Mammary epithelial cell (primary cell): ENCODE results near the gene ACTN2.

ENCODE experiments used
- EZH2 ChIP-seq: IDR thresholded peaks from 2 replicates; pipeline ENCODE4 v1.6.1; 2012; ENCODE audit warnings: low read length, inconsistent platforms, borderline replicate concordance
- TF ChIP-seq, protein P1 (sequence below), 2 donors: IDR thresholded peaks in 1 of 2; conservative IDR thresholded peaks in 1 of 2; 2 replicates each; pipeline ENCODE4 v1.5.1; 2011 to 2012; ENCODE audit warnings: inconsistent platforms in 2 of 2, low read length in 2 of 2, mild to moderate bottlenecking in 2 of 2, control low read depth in 1 of 2, low read depth in 1 of 2; ENCODE audit not compliant: insufficient read depth in 1 of 2; ENCODE audit errors: extremely low read depth in 1 of 2

DNA sequence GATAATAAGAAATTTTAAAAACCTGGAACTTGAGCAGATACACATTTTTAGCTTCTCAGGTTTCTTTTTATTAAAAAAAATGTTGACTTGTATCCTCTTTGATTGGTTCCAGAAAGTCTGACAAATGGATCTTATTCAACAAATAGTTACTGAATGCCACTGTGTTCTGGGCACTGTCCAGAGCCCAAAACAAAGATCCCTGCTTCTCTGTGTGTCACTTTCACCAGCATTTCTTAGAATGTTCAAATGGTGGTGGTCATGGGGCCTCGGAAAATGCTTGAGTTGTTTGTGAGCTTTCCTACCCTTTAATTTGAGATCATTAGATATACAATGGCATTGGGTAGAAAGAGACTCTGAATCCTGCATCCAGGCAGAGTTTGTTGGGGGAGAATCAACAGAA lies 19.9 kb downstream of the ACTN2 start:
- TF ChIP-seq, protein P1, sequence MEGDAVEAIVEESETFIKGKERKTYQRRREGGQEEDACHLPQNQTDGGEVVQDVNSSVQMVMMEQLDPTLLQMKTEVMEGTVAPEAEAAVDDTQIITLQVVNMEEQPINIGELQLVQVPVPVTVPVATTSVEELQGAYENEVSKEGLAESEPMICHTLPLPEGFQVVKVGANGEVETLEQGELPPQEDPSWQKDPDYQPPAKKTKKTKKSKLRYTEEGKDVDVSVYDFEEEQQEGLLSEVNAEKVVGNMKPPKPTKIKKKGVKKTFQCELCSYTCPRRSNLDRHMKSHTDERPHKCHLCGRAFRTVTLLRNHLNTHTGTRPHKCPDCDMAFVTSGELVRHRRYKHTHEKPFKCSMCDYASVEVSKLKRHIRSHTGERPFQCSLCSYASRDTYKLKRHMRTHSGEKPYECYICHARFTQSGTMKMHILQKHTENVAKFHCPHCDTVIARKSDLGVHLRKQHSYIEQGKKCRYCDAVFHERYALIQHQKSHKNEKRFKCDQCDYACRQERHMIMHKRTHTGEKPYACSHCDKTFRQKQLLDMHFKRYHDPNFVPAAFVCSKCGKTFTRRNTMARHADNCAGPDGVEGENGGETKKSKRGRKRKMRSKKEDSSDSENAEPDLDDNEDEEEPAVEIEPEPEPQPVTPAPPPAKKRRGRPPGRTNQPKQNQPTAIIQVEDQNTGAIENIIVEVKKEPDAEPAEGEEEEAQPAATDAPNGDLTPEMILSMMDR (conservative IDR thresholded peaks at IDR 0.05 in 1 of 2, IDR thresholded peaks at IDR 0.05 in 1 of 2; ENCODE audit: extremely low read depth in 1 of 2, insufficient read depth in 1 of 2, low read depth in 1 of 2, low read length in 2 of 2), result no peak
- no peak for TF ChIP-seq EZH2
